Femur (tissue), 1 donor: Measurements from ENCODE around the gene CDC42BPB.

ENCODE experiments used
- DNase-seq: peaks from one replicate; pipeline ENCODE4 v3.0.0-alpha.2; 2017

CDC42BPB gene

GRCh38 chr14:103013028-103013427 is 44.3 kb downstream of the CDC42BPB start:
- DNase-seq, result no peak

DNA sequence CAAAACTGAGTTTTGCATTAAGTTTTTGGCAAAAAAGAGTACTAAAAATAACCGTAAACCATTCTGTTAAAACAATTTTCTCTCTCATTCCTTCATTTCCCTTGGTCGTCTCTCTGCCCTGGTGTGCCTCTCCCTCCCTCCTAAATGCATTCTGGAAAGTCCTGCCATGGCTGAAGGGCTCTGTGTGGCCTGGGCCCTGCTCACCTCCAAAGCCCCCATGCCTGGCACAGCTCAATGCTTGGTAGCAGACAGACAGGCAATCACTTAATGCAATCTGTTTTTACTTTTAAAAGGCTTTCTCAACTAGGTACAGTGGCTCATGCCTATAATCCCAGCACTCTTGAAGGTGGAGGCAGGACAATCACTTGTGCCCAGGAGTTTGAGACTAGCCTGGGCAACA is 47.8 kb downstream of the CDC42BPB start:
- DNase-seq, result no peak

- peak; percentile 69 for DNase-seq
Measured at GRCh38 chr14:103008768-103009357, 48.5 kb downstream of the CDC42BPB start.

DNA sequence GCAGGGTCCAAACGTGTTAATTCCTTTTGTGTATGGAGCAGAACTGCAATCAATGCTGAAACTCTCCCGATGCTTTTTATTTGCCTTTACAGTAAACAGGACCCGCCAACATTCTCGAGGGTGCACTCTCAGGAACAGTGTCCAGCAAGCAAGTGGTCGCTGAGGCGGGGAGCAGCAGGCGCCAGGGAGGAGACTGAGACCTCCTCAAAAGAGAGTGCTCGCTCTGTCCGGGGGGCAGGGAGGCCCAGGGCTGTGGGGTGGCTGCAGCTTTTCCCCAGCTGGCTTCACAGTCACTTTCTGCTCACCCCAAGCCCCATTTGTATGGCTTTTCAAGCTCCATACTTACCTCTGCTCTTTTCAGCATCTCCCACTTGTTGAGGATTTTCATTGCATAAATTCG is 49.2 kb downstream of the CDC42BPB start:
- no peak for DNase-seq

- peak; percentile 54 for DNase-seq
Measured at GRCh38 chr14:103007555-103007954, 49.8 kb downstream of the CDC42BPB start.

DNA sequence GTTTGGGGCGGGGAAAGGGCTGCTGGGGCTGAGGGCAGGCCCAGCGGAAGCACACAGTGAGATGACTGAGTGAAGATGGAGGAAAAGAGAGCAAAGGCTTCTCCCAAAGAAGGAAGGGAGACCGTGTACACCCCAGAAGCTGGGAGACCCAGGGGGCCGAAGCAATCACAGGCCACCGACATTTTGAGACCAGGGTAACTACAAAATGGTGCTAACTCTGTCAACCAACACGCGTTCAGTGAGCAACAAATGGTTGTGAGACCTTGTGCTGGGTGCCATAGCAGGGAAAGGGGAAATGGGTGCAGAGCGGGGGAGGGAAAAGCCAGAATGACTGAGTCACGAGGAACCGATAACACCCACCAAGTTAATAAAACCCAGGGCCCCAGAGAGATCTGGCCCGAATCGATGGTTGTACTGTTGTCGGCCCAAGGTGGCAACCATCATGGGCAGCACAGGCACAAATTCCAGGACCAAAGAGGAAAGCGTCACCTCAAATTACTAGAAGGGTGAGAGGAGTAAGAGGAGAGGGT is 50.3 kb downstream of the CDC42BPB start:
- DNase-seq, result no peak

DNA sequence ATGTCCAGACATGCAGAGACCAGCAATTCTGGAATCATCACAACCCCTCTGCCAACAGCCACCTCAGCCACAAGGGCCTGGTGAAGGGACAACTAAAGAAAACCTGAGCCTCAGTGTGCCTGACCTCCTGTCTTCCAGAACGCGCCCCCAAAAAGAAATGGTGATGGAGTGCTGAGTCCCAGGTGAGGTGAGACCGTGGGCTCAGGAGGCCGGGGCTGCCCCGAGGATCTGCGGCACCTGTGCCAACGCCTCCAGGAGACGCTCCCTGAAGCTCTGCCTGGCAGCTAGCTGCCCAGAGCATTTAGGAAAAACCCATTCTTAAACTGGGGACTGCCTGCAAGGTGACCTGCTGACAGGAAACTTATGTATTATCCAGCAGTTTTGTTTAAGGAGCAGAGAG is 51.2 kb downstream of the CDC42BPB start:
- no peak for DNase-seq

DNA sequence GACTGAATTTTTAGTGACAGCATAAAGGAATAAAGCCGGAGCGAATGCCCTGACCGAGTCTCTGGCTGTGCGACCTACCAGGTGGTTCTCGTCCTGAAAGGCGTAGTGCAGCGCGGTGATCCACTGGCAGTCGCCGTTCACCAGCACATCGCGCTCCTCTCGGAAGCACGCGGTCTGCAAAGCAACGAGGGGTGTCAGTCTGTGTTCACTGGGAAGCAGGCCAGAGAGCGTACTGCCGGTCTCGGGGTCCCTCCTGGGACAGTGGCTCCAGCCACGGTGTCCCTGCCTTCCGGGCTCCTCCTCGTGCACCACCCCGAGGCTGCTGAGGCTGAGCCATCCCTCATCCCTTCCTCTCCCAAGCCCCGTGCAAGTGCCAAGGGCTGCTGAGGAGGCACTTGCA is 53.5 kb downstream of the CDC42BPB start:
- no peak for DNase-seq

- no peak for DNase-seq
Measured at GRCh38 chr14:103003351-103003615, 54.1 kb downstream of the CDC42BPB start.

- no peak for DNase-seq
Measured at GRCh38 chr14:103002578-103003350, 54.6 kb downstream of the CDC42BPB start.

- DNase-seq, result no peak
Measured at GRCh38 chr14:103001651-103002396, 55.5 kb downstream of the CDC42BPB start.

DNA sequence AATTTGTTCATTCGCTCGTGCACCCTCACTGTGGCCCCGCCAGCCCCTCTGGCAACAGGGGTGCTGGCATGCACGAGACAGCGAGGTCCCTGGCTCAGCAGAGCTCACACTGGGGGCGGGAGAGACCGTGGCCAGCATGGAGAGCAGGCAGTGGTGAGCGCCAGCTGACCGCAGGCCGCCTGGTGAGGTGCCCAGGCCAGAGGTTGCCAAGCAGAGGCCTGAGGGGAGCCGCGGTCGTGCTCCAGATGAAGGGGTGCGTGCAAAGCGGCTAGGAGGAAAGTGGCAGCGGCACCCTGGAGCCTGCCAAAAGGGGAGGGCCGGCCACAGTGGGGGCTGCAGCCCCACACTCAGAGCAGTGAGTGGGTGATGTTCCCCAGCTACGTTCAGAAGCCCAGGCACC is 56.1 kb downstream of the CDC42BPB start:
- no peak for DNase-seq

DNA sequence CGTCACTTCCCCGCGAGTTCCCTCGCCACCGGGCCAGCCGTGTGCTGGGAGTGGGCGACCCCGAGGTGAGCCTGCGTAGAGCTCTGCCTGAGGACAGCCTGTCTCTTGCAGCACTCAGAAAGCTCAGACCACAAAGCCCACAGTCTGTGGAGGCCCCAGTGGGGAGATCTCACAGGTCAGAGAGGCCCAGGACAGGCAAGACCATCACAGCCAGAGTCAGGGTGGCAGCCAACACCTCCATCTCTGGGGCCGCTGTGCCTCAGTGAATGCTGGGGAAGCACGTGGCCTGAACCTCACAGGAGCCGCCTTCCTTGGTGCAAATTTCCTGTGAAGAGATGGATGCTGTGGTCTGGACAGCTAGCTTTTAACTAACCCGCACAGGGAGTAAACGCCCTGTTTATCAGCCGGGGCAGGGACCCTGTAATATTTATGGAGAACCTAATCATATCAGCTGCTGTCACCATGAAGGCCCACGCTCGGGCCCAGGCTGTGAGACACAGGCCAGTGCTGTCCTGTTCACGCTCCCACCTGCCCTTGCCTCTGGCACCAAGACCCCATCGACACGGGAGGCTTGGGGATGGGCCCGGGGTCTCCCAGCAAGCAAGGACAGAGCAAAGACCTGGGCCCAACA is 56.9 kb downstream of the CDC42BPB start:
- no peak for DNase-seq

GRCh38 chr14:102999227-102999895 is 58.0 kb downstream of the CDC42BPB start:
- no peak for DNase-seq

DNA sequence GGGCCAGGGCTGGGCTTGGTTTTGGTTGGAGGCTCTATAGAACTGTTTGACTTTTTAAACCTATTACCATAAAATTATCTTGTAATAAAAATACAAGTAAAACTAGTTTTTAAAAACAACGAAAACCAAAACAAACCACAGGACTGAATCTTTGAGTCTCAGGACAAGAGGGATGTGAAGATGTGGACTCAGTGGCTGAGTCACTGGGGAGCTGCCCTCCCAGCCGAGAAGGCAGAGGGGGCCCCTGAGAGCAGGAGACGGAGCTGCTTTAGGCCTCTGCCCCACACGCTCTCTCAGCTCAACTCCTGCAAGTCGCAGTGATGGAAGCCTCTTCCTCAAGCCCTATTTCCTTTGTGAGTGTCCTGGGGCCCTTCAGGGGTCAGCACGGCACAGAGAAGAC is 59.0 kb downstream of the CDC42BPB start:
- DNase-seq, result no peak

- DNase-seq, result no peak
Measured at GRCh38 chr14:102996941-102997340, 60.4 kb downstream of the CDC42BPB start.

GRCh38 chr14:102994689-102995088 is 62.7 kb downstream of the CDC42BPB start:
- no peak for DNase-seq

- DNase-seq, result no peak
Measured at GRCh38 chr14:102993523-102993922, 63.8 kb downstream of the CDC42BPB start.

DNA sequence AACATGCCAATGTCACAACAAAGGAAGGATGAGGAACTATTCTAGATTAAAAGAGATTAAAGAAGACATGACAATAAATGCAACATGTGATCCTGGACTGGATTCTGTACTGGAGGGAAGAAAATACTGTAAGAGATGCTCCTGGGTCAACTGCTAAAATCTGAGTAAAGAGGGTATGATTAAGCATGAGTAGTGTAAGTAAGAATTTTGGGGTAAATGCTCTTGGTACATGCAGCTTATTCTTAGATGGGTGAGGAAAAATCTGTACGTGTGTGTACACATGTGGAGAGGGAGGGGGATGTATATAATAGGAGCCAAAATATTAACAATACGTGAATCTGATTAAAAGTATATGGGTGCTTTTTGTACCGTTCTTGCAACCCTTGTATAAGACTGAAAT is 66.0 kb downstream of the CDC42BPB start:
- no peak for DNase-seq

- DNase-seq, result no peak
Measured at GRCh38 chr14:102988054-102988453, 69.3 kb downstream of the CDC42BPB start.

DNA sequence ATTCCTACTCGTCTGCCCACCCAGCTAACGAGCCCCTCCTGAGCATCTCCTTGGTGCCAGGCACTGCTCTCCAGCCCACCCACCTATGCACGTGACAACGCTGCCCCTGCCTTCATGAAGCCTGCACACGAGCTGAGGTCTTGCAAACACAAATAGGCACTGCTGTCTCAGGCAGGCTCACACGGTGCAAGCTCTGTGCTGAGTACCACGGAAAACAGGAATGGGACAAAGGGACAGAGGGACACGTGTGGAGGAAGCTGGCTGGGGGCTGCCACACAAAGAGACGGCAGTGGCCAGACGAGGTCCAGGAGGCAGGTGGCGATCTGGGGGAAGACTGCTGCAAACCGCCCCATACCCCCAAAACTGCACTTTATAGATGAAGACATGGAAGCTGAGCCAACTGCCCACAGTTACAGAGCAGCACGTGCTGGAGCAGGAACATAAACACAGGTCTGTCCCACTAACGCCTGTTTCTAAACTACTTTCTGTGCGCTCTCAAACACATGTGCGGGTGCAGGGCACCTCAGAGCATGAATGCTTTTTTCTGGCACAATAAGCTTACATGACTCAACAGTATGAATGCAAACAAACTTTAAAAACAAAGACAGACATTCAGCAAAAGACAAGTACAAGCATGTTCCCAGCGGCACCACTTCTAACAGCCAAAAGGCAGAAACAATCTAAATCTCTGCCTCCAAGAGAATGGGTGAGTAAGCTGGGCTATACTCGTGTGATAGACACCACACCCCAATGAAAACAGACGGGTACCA is 70.4 kb downstream of the CDC42BPB start:
- DNase-seq, result no peak

DNA sequence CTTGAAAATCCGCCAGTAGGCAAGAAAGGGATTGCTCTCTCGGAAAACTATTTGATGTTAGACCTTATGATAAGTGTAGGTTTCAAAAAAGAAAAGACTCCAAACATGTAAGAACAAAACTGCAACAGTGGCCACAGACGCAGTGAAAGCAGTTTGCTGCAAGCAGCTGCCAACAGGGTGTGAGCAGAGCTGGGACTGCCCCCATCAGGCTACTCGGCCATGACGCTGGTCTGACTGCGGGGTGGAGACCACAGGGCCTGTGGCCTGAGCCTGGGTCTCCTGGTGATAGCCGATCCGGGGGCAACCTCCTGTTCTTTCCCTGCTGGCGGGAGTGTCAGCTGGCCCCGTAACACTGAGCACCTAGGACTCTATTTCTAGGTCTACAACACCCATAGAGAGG is 71.7 kb downstream of the CDC42BPB start:
- DNase-seq, result no peak
